ENCODE measurements around the gene PDE4D. TPM values are rescaled to one million over a fixed set of nuclear protein-coding genes. Genes with fewer than 3 reads are reported as not detected.

The PDE4D gene
- total RNA-seq, 1 experiment from 2014 or later, result 11.6 TPM

- Mint-ChIP-seq H3K36me3 (ENCODE audit: insufficient read depth, unreplicated experiment) (no peaks in the 10 kb centered on the region), H3K4me1 (ENCODE audit: low read depth, unreplicated experiment) (no peaks in the 10 kb centered on the region), H3K9me3 (ENCODE audit: low read depth, unreplicated experiment) (no peaks in the 10 kb centered on the region), H3K27ac (ENCODE audit: unreplicated experiment) (no peak overlapping the region), H3K27me3 (ENCODE audit: unreplicated experiment) (no peaks in the 10 kb centered on the region), H3K4me3 (ENCODE audit: low read depth, unreplicated experiment) (no peak overlapping the region)
- TF ChIP-seq CTCF (IDR thresholded peaks at IDR 0.05; ENCODE audit: unreplicated experiment), result no peak
- no peak for DNase-seq
- intact Hi-C loops (cut with micrococcal nuclease; ENCODE audit: unreplicated experiment), result no loop called here
- no TSS peak for BruUV-seq (replicated peaks)
- CTCF ChIA-PET, result no interaction called here
Observed at GRCh38 chr5:59738024-59738423, 155.5 kb downstream of the PDE4D start.

GRCh38 chr5:59732806-59733205 lies 160.7 kb downstream of the PDE4D start:
- H3K9me3 Mint-ChIP-seq (ENCODE audit: low read depth, unreplicated experiment), result no peaks in the 10 kb centered on the region
- no peak overlapping the region for H3K4me3 Mint-ChIP-seq (ENCODE audit: low read depth, unreplicated experiment)
- no peak overlapping the region for H3K27ac Mint-ChIP-seq (ENCODE audit: unreplicated experiment)
- CTCF ChIA-PET, result no interaction called here
- no peaks in the 10 kb centered on the region for H3K27me3 Mint-ChIP-seq (ENCODE audit: unreplicated experiment)
- no TSS peak for BruUV-seq (replicated peaks)
- intact Hi-C loops (cut with micrococcal nuclease; ENCODE audit: unreplicated experiment), result no loop called here
- TF ChIP-seq CTCF (IDR thresholded peaks at IDR 0.05; ENCODE audit: unreplicated experiment), result no peak
- no peaks in the 10 kb centered on the region for H3K36me3 Mint-ChIP-seq (ENCODE audit: insufficient read depth, unreplicated experiment)
- no peak for DNase-seq
- H3K4me1 Mint-ChIP-seq (ENCODE audit: low read depth, unreplicated experiment), result no peaks in the 10 kb centered on the region

GRCh38 chr5:59732301-59732700 lies 161.2 kb downstream of the PDE4D start:
- BruUV-seq (replicated peaks), result no TSS peak
- no peaks in the 10 kb centered on the region for H3K9me3 Mint-ChIP-seq (ENCODE audit: low read depth, unreplicated experiment)
- no peak for TF ChIP-seq CTCF (IDR thresholded peaks at IDR 0.05; ENCODE audit: unreplicated experiment)
- no peak overlapping the region for H3K4me3 Mint-ChIP-seq (ENCODE audit: low read depth, unreplicated experiment)
- H3K27me3 Mint-ChIP-seq (ENCODE audit: unreplicated experiment), result no peaks in the 10 kb centered on the region
- DNase-seq, result no peak
- H3K36me3 Mint-ChIP-seq (ENCODE audit: insufficient read depth, unreplicated experiment), result no peaks in the 10 kb centered on the region
- CTCF ChIA-PET, result interaction anchor here (0.6 kb wide), 1 partner anchor 30 kb away, joined by 3 read pairs; no protein-coding TSS in a partner anchor
- no peaks in the 10 kb centered on the region for H3K4me1 Mint-ChIP-seq (ENCODE audit: low read depth, unreplicated experiment)
- intact Hi-C loops (cut with micrococcal nuclease; ENCODE audit: unreplicated experiment), result no loop called here
- no peak overlapping the region for H3K27ac Mint-ChIP-seq (ENCODE audit: unreplicated experiment)

GRCh38 chr5:59731809-59732208 lies 161.7 kb downstream of the PDE4D start:
- H3K4me1 Mint-ChIP-seq (ENCODE audit: low read depth, unreplicated experiment), result no peaks in the 10 kb centered on the region
- H3K27ac Mint-ChIP-seq (ENCODE audit: unreplicated experiment), result no peak overlapping the region
- H3K36me3 Mint-ChIP-seq (ENCODE audit: insufficient read depth, unreplicated experiment), result no peaks in the 10 kb centered on the region
- H3K4me3 Mint-ChIP-seq (ENCODE audit: low read depth, unreplicated experiment), result no peak overlapping the region
- BruUV-seq (replicated peaks), result no TSS peak
- intact Hi-C loops (cut with micrococcal nuclease; ENCODE audit: unreplicated experiment), result no loop called here
- CTCF ChIA-PET, result interaction anchor here (0.6 kb wide), 1 partner anchor 30 kb away, joined by 3 read pairs; no protein-coding TSS in a partner anchor
- DNase-seq, result no peak
- no peaks in the 10 kb centered on the region for H3K27me3 Mint-ChIP-seq (ENCODE audit: unreplicated experiment)
- H3K9me3 Mint-ChIP-seq (ENCODE audit: low read depth, unreplicated experiment), result no peaks in the 10 kb centered on the region
- TF ChIP-seq CTCF (IDR thresholded peaks at IDR 0.05; ENCODE audit: unreplicated experiment), result no peak

Data from Calu3 (cell line).